GM19467 (cell line): Measurements from ENCODE around the gene C2orf74.

Experiments used
- ATAC-seq: cut with Tn5 transposase; IDR thresholded peaks from one replicate; pipeline ENCODE4 v1.9.1; 2021; ENCODE audit warnings: mild to moderate bottlenecking, moderate library complexity; ENCODE audit not compliant: unreplicated experiment

Gene C2orf74

DNA sequence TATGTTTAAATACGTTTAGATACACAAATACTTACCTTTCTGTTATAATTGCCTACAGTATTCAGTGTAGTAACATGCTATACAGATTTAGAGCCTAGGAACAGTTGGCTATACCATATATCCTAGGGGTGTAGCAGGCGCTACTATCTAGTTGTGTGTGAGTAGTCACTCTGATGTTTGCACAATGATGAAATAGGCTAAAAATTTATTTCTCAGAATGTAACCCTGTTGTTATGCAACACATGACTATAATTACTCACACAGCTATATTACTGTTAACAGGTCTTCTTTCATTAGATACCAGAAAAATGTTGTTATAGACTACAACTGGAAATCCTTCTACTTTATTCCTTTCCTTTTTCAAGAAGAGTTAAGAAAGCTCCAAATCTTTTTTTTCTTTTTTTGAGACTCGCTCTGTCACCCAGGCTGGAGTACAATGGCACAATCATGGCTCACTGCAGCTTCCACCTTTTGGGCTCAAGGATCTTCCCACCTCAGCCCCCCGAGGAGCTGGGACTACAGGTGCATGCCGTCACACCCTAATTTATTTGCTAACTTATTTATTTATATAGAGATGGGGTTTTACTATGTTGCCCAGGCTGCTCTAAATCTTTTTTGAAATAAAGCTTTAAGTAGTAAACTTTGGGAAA is 48.5 kb downstream of the C2orf74 start:
- ATAC-seq = no peak

DNA sequence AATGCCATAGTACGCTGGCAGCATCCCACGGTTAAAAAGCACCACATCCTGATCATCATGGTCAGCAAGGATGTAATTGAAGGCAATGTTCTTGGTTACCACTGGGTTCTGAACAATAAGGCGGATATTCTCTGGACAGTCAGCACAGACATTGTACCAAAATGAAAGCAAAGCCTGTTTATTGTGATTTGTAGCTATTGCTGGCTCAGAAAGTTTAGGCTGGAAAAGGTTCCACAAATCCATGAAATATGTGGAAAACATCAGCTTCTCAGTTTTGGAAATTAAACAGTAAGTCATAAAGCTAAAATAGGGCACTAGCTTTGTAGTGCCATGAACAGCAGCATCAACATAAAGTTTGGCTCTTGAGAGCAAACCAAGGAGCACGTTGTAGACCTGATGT is 52.2 kb downstream of the C2orf74 start:
- ATAC-seq = no peak
